Right cardiac atrium (tissue), 5 donors: ENCODE measurements around the gene HOXD9. TPM values are rescaled to one million over a fixed set of nuclear protein-coding genes. Genes with fewer than 3 reads are reported as not detected.

ENCODE experiments used
- ATAC-seq, 2 donors: fragments of 200-7000 bp; cut with Tn5 transposase; one replicate each; pipeline versions ENCODE4 v1.8.0 to v1.9.1; 2020; ENCODE audit warnings: moderate library complexity in 2 of 2, mild to moderate bottlenecking in 1 of 2
- DNase-seq, 3 donors: peaks; one replicate each; pipeline ENCODE4 v3.0.0-alpha.2; 2020
- H3K27ac ChIP-seq: one replicate; pipeline ENCODE4 v1.5.1; 2013; ENCODE audit warnings: mild to moderate bottlenecking, low read length, control low read depth, moderate library complexity
- H3K27me3 ChIP-seq: one replicate; pipeline ENCODE4 v1.6.1; 2013; ENCODE audit not compliant: control insufficient read depth, insufficient read depth
- H3K4me1 ChIP-seq: one replicate; pipeline ENCODE4 v1.6.1; 2013; ENCODE audit warnings: low read length; ENCODE audit not compliant: control insufficient read depth, insufficient read depth
- H3K4me3 ChIP-seq: one replicate; pipeline ENCODE4 v1.5.1; 2013; ENCODE audit warnings: low read length, control low read depth
- H3K9me3 ChIP-seq: one replicate; pipeline ENCODE4 v1.6.1; 2013; ENCODE audit warnings: low read length; ENCODE audit not compliant: control insufficient read depth
- WGBS: extraction: QIAGEN DNeasy Blood & Tissue Kit; methylation state at CpG from one replicate; pipeline ENCODE4 v1.1.7; 2013; 5-methylcytosine and 5-hydroxymethylcytosine counted together
- intact Hi-C, 4 donors: fragments of 100-400 bp; cut with DNase I; formaldehyde crosslinking; loops; one replicate each; pipeline versions ENCODE4 v1.11.0 to v1.14.0; 2022 to 2023
- microRNA-seq, 2 donors: library from miRNA; unstranded; fragments of <30 nt; microRNA quantifications; one replicate each; pipeline ENCODE4 v1.2.0, GENCODE V29; 2020 to 2021
- polyA plus RNA-seq: library from polyadenylated mRNA; stranded (reverse); fragments of 200-250 nt; gene quantifications from one replicate; pipeline ENCODE4 v1.2.3, GENCODE V29; 2013
- total RNA-seq, 4 donors: library from RNA; stranded (reverse); fragmentation: NEBNext Ultra II Directional; extraction: Animal tissue kit (Norgen Biotek cat#: 25700); gene quantifications; one replicate each; pipeline ENCODE4 v1.2.1, GENCODE V29; 2021
- donor health status: healthy with polysubstance abuse.
- donor health status: DM: no; HTN: yes; CAD: no.
- donor health status: DM: no; HTN: no; CAD: no.
- donor health status: DM: no; HTN: yes; CAD: no; lungs with severe emphysema.
- donor health status: DM: yes; HTN: yes; CAD: no.

HOXD9 gene
- total and polyA plus RNA-seq, 5 donors: 0.09 TPM; not detected in 4

- 65% methylated on average over 2 of the region's 2 CpGs for WGBS
- H3K27ac ChIP-seq: no peak overlapping the region
Measured at GRCh38 chr2:176169711-176170110, 47.2 kb downstream of the HOXD9 start.

DNA sequence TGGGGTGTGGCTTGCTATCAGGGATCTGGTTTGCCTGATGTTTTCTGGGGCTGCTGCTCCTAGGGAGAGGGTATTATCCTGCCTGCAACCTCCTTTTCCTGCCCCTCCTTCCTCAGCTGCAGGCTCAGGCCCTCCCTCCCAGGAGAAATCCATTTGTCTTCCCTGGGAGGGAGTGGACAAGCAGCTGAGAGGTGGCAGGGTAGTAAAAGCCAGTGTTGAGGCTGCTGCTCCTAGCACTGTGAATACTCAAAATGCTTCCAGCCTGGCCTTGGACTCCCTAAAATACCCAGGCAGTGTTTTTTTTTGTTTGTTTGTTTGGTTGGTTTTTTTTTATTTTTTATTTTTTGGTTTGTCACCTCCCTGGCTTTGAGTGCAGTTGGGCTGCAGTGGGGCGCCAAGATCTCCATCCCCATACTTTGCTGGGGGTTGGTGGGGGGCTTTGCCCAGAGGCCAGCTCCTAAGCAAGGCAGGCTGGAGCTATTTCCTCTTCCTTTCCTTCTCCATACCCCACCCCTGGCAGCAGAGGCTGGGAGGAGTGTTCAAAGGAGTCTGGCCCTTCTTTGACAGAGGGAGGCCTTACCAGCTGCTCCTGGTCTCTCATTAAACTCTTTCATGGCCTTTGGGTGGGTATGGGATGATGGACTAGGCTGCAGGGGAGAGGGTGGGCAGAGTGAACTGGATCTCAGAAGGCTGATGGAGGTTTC is 48.2 kb downstream of the HOXD9 start:
- Histone ChIP-seq H3K27ac (no peak overlapping the region), H3K4me3 (no peak overlapping the region), H3K9me3 (no peaks in the 10 kb centered on the region), H3K4me1 (no peaks in the 10 kb centered on the region), H3K27me3 (peaks cover 11% of the 10 kb centered on the region)
- ATAC-seq: no peak
- intact Hi-C loops: no loop called here
- whole genome bisulfite sequencing: 89% methylated on average over 1 of the region's 1 CpG
- DNase-seq: no peak

More at GRCh38 chr2:176169711-176170110, 47.2 kb downstream of the HOXD9 start:
- Histone ChIP-seq H3K9me3 (no peaks in the 10 kb centered on the region), H3K4me3 (no peak overlapping the region), H3K27me3 (peaks cover 11% of the 10 kb centered on the region), H3K4me1 (no peaks in the 10 kb centered on the region)
- ATAC-seq (no peak), DNase-seq (no peak)
- intact Hi-C loops: no loop called here

- H3K4me1 ChIP-seq: no peaks in the 10 kb centered on the region
- no peak for DNase-seq
- peak in 1 of 2 donors; percentile 38 for ATAC-seq
- intact Hi-C loops: no loop called here
- H3K27me3 ChIP-seq: peaks cover 11% of the 10 kb centered on the region
- H3K9me3 ChIP-seq: no peaks in the 10 kb centered on the region
- 15% methylated on average over 51 of the region's 51 CpGs for WGBS
- no peak overlapping the region for H3K4me3 ChIP-seq
- H3K27ac ChIP-seq: no peak overlapping the region
Measured at GRCh38 chr2:176171351-176172006, 49.0 kb downstream of the HOXD9 start.

DNA sequence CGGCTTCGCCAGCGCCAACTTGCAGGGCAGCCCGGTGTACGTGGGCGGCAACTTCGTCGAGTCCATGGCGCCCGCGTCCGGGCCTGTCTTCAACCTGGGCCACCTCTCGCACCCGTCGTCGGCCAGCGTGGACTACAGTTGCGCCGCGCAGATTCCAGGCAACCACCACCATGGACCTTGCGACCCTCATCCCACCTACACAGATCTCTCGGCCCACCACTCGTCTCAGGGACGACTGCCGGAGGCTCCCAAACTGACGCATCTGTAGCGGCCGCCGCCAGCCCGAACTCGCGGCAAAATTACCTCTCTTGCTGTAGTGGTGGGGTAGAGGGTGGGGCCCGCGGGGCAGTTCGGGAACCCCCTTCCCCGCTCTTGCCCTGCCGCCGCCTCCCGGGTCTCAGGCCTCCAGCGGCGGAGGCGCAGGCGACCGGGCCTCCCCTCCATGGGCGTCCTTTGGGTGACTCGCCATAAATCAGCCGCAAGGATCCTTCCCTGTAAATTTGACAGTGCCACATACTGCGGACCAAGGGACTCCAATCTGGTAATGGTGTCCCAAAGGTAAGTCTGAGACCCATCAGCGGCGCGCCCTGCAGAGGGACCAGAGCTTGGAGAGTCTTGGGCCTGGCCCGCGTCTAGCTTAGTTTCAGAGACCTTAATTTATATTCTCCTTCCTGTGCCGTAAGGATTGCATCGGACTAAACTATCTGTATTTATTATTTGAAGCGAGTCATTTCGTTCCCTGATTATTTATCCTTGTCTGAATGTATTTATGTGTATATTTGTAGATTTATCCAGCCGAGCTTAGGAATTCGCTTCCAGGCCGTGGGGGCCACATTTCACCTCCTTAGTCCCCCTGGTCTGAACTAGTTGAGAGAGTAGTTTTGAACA is 49.7 kb downstream of the HOXD9 start:
- Histone ChIP-seq H3K9me3 (no peaks in the 10 kb centered on the region), H3K4me1 (no peaks in the 10 kb centered on the region), H3K27ac (no peak overlapping the region), H3K4me3 (no peak overlapping the region), H3K27me3 (peaks cover 10% of the 10 kb centered on the region)
- ATAC-seq (no peak), DNase-seq (no peak)
- intact Hi-C loops: no loop called here
- 17% methylated on average over 60 of the region's 60 CpGs for WGBS

DNA sequence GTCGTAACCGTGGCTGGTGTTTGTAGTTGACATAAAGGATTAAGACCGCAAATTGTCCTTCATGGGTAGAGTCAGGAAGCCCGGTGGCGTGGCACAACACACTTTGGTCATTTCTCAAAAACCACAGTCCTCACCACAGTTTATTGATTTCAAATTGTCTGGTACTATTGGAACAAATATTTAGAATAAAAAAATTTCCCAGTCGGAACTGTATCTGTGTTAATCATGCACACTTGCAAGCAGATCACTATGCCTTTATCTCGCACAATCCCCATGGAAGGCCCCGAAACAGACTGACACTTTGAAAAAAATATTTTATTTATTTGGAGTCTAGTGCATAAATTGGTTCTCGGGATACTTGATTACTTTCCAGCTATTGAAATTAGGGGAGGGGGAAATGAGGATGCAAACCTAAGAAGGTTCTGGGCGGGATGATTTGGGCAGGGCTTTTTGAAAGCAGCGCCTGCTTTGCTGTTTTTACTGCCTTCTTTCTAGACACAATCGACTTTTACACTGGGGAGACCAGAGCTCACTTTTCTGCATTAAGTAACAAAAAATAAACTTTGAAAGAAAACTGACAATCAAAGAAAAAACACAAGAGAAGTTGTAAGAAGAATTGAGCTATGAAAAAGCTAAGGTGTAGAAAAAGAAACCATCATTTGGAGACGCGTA is 50.5 kb downstream of the HOXD9 start:
- Histone ChIP-seq H3K27me3 (peaks cover 7% of the 10 kb centered on the region), H3K27ac (no peak overlapping the region), H3K9me3 (no peaks in the 10 kb centered on the region), H3K4me1 (no peaks in the 10 kb centered on the region), H3K4me3 (no peak overlapping the region)
- intact Hi-C loops: no loop called here
- 28% methylated on average over 14 of the region's 14 CpGs for WGBS
- DNase-seq (no peak), ATAC-seq (no peak)

DNA sequence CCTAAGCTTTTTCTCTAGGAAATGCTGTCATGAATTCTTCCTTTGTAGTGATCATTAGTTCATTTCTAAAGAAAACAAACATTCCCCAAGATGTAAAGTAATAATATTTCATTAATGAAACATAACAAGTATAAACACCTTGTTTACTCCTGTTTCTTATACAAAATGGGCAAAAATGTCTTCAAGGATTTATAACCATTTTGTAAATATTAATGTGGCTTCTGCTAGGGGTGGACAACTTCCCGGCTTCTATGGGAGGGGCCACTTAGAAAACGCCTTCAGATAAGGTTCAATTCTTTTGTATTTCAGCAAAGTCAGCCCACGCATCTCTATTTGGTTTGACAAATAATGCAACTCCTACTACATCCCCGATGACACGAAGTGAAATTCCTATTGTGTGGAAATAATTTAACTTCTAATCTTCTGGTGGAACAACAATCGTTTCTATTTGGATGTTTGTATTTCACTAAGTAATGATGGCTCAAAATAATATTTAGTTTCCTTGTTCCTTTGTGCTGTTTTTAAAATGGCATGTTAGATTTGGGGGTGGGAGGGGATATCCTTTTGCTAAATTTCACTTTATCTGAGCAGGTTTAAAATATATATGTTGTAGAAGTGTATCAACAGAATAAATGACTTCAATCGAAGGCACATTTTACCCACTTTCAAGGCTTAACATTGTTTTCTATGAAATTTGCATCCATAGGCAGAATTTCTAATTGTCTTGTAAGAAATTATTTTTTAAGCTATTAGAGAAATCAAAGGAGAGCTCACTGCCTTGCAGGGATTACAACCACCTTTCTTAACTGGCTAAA is 51.3 kb downstream of the HOXD9 start:
- H3K4me3 ChIP-seq: no peak overlapping the region

DNA sequence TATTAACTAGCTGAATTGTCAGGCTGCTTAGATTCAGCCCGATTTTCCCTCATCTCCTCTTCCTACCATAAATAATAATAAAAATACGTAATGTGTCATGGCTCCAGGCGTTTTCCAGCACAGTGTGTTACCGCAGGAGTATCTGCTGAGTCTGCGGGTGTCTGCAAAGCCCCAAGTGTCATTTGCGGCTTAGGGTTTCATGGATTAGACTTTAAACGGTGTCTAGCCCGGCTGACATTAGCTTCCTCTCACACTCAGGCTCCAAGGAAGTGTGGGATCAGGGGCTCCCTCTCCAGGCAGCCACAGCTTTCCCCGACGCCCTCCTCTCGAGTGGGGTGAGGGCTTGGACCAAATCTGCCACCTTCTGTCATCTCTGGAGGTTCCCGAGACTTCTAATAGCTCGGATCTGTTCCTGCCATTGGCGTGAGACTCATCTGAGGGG is 51.9 kb downstream of the HOXD9 start:
- Histone ChIP-seq H3K4me1 (no peaks in the 10 kb centered on the region), H3K27ac (no peak overlapping the region), H3K4me3 (no peak overlapping the region), H3K27me3 (peaks cover 7% of the 10 kb centered on the region), H3K9me3 (no peaks in the 10 kb centered on the region)
- ATAC-seq (no peak), DNase-seq (no peak)
- WGBS: 12% methylated on average over 14 of the region's 14 CpGs
- intact Hi-C loops: no loop called here

More for the DNA sequence above, 51.3 kb downstream of the HOXD9 start:
- Histone ChIP-seq H3K9me3 (no peaks in the 10 kb centered on the region), H3K27ac (no peak overlapping the region), H3K27me3 (peaks cover 7% of the 10 kb centered on the region), H3K4me1 (no peaks in the 10 kb centered on the region)
- 14% methylated on average over 7 of the region's 7 CpGs for WGBS
- no peak for ATAC-seq
- no peak for DNase-seq
- intact Hi-C loops: no loop called here

Small RNAs within 50 kb of the gene (microRNA-seq; reads per million reads assigned to microRNA genes)
- 514 to 825 reads per million in 2 donors for gene MIR10B

Other genes starting within 250 kb of the HOXD9 start
- 10 to 100 TPM; 22.6 to 37.2 (median 24.0) TPM for gene LNPK, start 120.5 kb upstream of the HOXD9 start, total RNA-seq
- gene LNPK, start 120.5 kb upstream of the HOXD9 start, polyA plus RNA-seq: 4.6 TPM
- gene EVX2, start 38.8 kb upstream of the HOXD9 start, total RNA-seq: not detected
- gene EVX2, start 38.8 kb upstream of the HOXD9 start, polyA plus RNA-seq: not detected
- gene HOXD13, start 30.0 kb upstream of the HOXD9 start, total RNA-seq: not detected
- gene HOXD13, start 30.0 kb upstream of the HOXD9 start, polyA plus RNA-seq: not detected
- not detected for gene HOXD12, start 22.9 kb upstream of the HOXD9 start, total RNA-seq
- not detected for gene HOXD12, start 22.9 kb upstream of the HOXD9 start, polyA plus RNA-seq
- gene HOXD11, start 15.4 kb upstream of the HOXD9 start, total RNA-seq: not detected
- not detected for gene HOXD11, start 15.4 kb upstream of the HOXD9 start, polyA plus RNA-seq
- not detected for gene HOXD10, start 5.9 kb upstream of the HOXD9 start, total RNA-seq
- gene HOXD10, start 5.9 kb upstream of the HOXD9 start, polyA plus RNA-seq: not detected
- gene HOXD8, start 7.0 kb downstream of the HOXD9 start, total RNA-seq: under 1 TPM; 0.11 to 0.39 (median 0.28) TPM
- gene HOXD8, start 7.0 kb downstream of the HOXD9 start, polyA plus RNA-seq: 0.63 TPM
- not detected for gene HOXD4, start 28.8 kb downstream of the HOXD9 start, total RNA-seq
- gene HOXD4, start 28.8 kb downstream of the HOXD9 start, polyA plus RNA-seq: 0.29 TPM
- not detected for gene HOXD3, start 34.6 kb downstream of the HOXD9 start, total RNA-seq
- 0.16 TPM for gene HOXD3, start 34.6 kb downstream of the HOXD9 start, polyA plus RNA-seq
- not detected for gene HOXD1, start 65.9 kb downstream of the HOXD9 start, total RNA-seq
- gene HOXD1, start 65.9 kb downstream of the HOXD9 start, polyA plus RNA-seq: 0.05 TPM
- 10 to 100 TPM; 34.7 to 51.7 (median 43.2) TPM for gene MTX2, start 146.7 kb downstream of the HOXD9 start, total RNA-seq
- 83.3 TPM for gene MTX2, start 146.7 kb downstream of the HOXD9 start, polyA plus RNA-seq